H1 (cell line): ENCODE data around the gene CPEB1. TPM values are rescaled to one million over a fixed set of nuclear protein-coding genes. Genes with fewer than 3 reads are reported as not detected.

ENCODE experiments used
- ATF2 ChIP-seq: IDR thresholded peaks from 2 replicates; pipeline ENCODE4 v1.6.1; 2012; ENCODE audit warnings: low read length, inconsistent platforms
- POLR2AphosphoS5 ChIP-seq: IDR thresholded peaks from 2 replicates; pipeline ENCODE4 v1.6.1; 2011; ENCODE audit warnings: low read depth, low read length
- USF2 ChIP-seq: IDR thresholded peaks from 2 replicates; pipeline ENCODE4 v1.6.1; 2011; ENCODE audit warnings: low read length, improper control_type of control experiment
- polyA plus RNA-seq, 7 experiments: library from polyadenylated mRNA; depleted of rRNA in 3 of 7; stranded (reverse) in 5 of 7; unstranded in 2 of 7; fragments of >200 nt in 5 of 7; fragments of 200-250 nt in 2 of 7; gene quantifications; 1 replicate in 5 of 7; 2 replicates in 1 of 7; 4 replicates in 1 of 7; pipeline versions ENCODE4 v1.2.1 to v1.2.3, GENCODE V29; 2011 to 2013; ENCODE audit warnings: missing spikeins in 2 of 7, mixed read lengths in 2 of 7
- total RNA-seq: library from RNA; stranded (reverse); fragmentation: NEBNext Ultra II Directional; extraction: Animal tissue kit (Norgen Biotek cat#: 25700); gene quantifications from 2 replicates; pipeline ENCODE4 v1.2.1, GENCODE V29; 2021

The CPEB1 gene
- total and polyA plus RNA-seq, 2 of the 8 experiments (the other 6 are each of a cell fraction or from before 2014, with no cell fraction given) = 4.4 to 4.5 TPM

DNA sequence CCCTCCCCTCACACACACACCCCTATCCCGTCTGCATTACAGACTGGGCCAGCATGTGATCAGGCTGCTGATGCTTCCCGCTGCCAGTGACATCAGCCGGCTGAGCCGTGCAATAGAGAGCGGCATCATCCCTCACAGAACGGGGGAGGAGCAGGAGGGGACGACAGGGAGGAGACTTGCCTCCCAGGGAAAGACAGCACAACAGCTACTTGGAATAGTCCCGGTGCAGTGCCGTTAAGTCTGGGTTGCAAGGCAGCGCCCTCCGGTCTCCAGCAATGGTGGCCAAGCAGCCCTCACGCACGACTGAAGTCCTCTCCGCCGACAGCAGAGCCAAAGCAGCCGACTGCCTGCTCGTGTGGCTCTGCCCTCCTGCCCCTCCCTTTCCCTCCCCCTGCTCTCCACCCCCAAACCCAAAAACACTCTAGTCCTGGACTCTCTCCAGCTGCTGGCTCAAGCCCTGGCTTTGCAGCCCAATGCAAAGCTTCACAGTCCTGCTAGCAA, 75.4 kb downstream of the CPEB1 start (continued):
- TF ChIP-seq USF2 (peak; percentile 37; the same call in 1 of the 2 replicates), POLR2AphosphoS5 (peak; percentile 52), ATF2 (no peak)
- TF ChIP-seq, all 59 proteins: peak for 10
